ENCODE measurements around the gene SMIM33. TPM values are rescaled to one million over a fixed set of nuclear protein-coding genes. Genes with fewer than 3 reads are reported as not detected.

Gene SMIM33
- total and polyA plus RNA-seq, 10 of the 15 experiments (the other 5 are each of a cell fraction or from before 2014, with no cell fraction given), result 0.03 to 0.25 (median 0.07) TPM; not detected in 4

GRCh38 chr5:139439013-139439903 lies 31.5 kb upstream of the SMIM33 start, which contains the start of gene DNAJC18 (continued):
- TF ChIP-seq KLF5 (IDR thresholded peaks at IDR 0.05; ENCODE audit: partially characterized antibody) (peak; percentile 41), YBX1 (IDR thresholded peaks at IDR 0.05) (no peak), MLLT1 (IDR thresholded peaks at IDR 0.05) (peak; percentile 76), POU2F2 (IDR thresholded peaks at IDR 0.05; ENCODE audit: borderline replicate concordance, low read depth, low read length) (no peak), RBBP5 (conservative IDR thresholded peaks at IDR 0.05) (no peak), MYB (IDR thresholded peaks at IDR 0.05; ENCODE audit: borderline replicate concordance, low read depth, low read length) (no peak), KAT2A (conservative IDR thresholded peaks at IDR 0.05; ENCODE audit: control insufficient read depth, low read depth, low read length) (no peak), IKZF1 (conservative IDR thresholded peaks at IDR 0.05) (peak; percentile 91), ZBED1 (IDR thresholded peaks at IDR 0.05; ENCODE audit: borderline replicate concordance) (no peak), SIX5 (IDR thresholded peaks at IDR 0.05; ENCODE audit: low read depth, low read length, severe bottlenecking) (peak; percentile 85), CBX3 (IDR thresholded peaks at IDR 0.05; ENCODE audit: borderline replicate concordance, low read depth) (no peak), NR2F1 (conservative IDR thresholded peaks at IDR 0.05) (peak; percentile 42; the same call in 1 of the 2 replicates), GABPA (IDR thresholded peaks at IDR 0.05; ENCODE audit: low read depth) (no peak), DPF2 (IDR thresholded peaks at IDR 0.05) (peak; percentile 69), ZNF274 (IDR thresholded peaks at IDR 0.05; ENCODE audit: insufficient read depth, insufficient read length) (no peak), RELB (IDR thresholded peaks at IDR 0.05; ENCODE audit: low read depth) (peak; percentile 56; the same call in 1 of the 2 replicates), ZNF592 (IDR thresholded peaks at IDR 0.05) (no peak), ZBTB11 (CRISPR knock-in tag; IDR thresholded peaks at IDR 0.05) (no peak), POLR2AphosphoS5 (IDR thresholded peaks at IDR 0.05; ENCODE audit: low read length) (peak; percentile 74; the same call in 1 of the 2 replicates)

Measured in GM12878 (cell line).